GM21717 (cell line): ENCODE results near the gene SNX8.

Experiments
- ATAC-seq: cut with Tn5 transposase; IDR thresholded peaks from one replicate; pipeline ENCODE4 v1.9.1; 2021; ENCODE audit warnings: mild to moderate bottlenecking, moderate library complexity; ENCODE audit not compliant: unreplicated experiment

Gene SNX8

DNA sequence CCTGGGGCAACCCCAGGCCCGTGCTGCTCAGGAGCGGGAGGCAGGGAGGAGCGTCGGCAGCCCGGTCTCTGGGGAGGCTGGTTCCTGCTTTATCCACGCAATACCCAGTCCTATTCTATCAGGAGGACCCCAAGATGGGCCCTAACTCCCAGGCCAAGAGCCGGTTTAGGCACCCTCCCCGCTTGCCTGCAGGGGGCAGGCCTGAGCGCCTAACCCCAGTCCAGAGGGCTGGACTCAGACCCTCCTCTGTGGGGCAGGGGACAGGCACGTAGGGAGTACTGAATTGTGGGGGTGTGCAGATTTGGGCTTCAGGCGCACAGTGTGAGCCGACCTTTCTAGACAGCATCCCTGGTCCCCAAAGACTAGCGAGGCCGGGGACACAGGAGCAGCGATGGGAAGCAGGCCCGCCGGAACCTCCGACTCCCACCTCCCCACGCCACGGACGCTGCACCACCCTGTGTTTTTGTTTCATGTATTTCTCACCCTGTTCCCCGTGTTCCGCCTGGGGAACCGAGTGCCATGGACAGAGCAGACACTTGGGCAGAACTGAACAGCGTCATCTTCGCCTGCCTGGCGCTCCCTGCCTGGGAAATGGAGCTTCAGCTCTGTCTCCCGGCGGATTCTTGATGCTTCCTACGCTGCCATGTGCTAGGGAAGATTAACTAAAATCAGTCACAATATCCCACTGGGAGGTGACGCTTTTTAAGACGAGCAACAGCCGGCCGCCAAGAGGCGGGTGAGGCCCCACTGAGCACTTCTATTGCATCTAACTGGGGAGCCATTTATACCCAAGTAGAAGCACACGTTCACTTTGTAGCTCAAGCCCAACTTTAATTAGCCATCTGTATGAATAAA, 66.9 kb downstream of the SNX8 start:
- ATAC-seq = no peak

GRCh38 chr7:2245883-2246675, 68.2 kb downstream of the SNX8 start:
- no peak for ATAC-seq

DNA sequence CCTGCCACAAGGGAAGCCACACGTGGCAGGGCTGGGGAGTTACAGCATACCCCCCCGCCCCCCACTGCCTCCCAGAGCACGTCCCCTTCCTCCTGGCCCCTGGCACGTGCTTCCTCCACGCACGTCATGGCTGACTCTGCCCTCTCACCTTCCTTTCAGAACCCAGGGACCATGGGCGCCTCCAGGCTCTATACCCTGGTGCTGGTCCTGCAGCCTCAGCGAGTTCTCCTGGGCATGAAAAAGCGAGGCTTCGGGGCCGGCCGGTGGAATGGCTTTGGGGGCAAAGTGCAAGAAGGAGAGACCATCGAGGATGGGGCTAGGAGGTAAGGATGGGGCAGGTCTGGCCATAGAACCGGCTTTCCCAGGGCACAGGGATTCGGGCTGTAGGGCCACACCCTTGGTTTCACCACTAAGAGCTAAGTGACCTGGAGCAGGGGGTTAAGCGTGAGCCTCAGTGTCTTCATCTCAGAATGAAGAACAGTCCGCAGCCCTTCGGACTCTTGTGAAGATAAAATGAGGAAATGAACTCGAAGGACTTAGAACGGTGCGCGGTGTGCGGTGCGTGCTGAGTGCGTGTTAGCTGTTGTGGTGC, 69.7 kb downstream of the SNX8 start:
- no peak for ATAC-seq

GRCh38 chr7:2243458-2243857, 70.8 kb downstream of the SNX8 start:
- ATAC-seq = no peak

DNA sequence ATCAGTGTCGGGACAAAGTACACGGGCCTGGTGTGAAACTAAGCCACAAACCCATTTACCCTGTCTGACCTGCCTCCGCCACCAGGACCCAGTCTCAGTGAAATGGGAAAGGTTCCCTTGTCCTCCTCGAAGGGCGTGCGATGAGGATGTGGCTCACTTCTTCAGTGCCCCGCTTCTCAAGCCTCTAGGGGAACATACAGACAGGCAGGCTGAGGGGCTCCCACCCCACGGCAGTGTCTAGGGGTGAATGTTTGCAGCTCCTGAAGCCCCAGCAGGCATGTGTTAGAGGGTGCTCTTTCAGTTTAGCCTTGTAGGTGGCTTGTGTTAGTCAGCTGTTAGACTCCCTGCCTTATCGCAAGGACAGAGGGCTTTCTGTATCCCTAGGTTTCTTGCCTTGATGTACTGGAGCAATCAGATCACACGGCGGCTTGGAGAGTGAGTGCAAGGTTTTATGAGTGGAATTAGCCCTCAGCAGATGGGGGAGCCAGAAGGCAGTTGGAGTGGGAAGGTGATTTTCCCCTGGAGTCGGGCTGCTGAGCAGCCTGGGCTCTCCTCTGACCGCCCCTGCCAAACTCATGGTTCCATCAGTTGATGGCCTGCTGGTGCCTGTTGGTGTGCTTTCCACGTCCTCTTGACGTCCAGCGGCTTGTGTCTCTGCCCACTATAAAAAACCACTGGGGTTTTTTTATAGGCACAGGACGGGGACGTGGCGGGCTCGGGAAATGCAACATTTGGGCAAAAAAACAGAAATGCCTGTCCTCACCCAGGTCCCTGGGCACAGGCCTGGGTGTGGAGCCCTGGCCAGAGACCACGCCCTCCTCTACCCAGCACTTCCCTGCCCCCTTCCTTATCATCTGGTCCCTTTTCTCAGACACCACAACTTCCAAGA, 71.5 kb downstream of the SNX8 start:
- ATAC-seq = no peak

DNA sequence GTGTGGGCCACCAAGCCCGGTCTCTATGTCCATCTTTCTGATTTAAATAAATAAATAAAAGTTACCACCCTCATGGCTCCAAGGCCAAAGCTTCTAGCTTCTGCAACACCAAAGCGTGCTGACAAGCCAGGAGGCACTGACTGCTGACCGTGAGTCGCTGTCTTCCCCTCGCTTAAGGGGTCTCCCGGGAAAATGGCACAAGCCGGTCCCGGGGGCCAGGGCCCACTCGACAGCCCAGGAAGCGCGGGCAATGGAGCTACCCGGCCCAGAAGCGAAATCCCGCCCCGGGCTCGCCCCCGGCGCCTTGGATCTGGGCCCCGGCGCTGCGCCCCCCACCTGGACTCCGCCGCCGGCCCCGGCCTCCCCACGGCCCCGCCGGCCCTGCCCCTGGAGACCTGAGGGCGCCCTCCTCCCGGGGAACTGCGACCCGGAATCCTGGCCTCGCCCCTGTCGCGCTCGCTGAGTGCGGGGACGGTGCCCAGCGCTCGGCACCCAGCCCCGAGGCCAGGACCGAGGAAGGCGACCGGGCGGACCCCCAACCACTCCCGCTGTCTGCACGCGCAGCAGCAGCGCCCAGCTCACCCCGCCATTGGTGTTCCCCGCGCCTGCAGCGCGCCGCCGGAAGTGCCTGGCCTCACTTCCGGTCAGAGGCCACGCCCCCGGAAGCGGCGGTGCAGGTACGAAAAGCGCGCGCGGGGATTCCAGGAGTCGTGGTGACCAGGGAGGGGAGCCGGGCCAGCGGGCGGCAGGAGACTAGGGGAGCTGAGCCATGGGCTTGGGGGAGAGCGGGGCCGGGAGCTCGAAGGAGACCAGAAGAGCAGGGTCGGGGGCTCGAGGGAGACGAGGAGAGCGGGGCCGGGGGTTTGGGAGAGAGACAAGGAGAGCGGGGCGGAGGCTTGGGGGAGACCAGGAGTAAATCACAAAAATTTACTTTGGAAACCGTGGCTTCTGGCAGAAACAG, 72.4 kb downstream of the SNX8 start, which contains the start of the genes MRM2 and NUDT1:
Gene MRM2, minus strand, starts transcription at position 626 of the 961 bp plus-strand sequence. Its CDS starts 36 bp downstream, at position 590.
Gene NUDT1, plus strand, starts transcription at position 647 of the 961 bp plus-strand sequence. CDS start 2,349 bp downstream, outside the sequence.
- ATAC-seq = peak; percentile 58

GRCh38 chr7:2239242-2239641, 75.0 kb downstream of the SNX8 start:
- ATAC-seq = no peak

DNA sequence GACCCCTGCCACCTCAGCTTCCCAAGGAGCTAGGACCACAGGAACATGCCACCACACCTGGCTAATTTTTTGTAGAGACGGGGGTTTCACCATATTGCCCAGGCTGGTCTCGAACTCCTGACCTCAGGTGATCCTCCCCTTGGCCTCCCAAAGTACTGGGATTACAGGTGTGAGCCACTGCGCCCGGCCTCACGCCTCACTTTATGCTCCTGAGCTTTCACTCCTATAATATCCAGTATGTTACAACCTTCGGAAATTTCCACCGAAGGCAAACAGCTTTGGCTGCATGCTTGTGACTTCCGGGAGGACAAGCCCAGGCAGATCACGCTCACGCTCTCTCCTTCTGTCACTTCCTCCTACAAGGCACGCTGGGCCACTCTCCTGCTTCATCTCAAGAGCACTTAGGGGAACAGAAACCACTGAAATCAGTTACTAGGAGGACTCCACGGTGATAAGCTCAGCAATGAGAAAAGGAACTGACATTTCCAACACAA, 77.1 kb downstream of the SNX8 start:
- peak; percentile 64 for ATAC-seq

DNA sequence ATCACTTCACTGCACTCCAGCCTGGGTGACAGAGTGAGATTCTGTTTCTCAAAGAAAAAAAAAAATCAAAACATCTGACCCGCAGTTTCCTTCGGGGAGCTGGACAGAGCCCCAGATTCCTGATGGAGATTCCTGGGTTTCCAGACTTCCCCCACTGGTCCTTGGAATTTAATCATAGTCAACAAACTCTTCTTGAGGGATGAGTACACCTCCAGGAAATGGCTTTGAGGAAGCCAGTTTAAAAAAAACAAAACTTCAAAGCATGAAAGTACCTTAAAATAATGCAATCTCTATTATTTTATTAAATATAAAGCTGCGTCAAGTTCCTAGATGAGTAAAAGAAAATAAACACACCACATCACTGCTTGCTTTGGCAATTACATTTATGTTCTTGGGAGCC, 80.3 kb downstream of the SNX8 start:
- no peak for ATAC-seq

DNA sequence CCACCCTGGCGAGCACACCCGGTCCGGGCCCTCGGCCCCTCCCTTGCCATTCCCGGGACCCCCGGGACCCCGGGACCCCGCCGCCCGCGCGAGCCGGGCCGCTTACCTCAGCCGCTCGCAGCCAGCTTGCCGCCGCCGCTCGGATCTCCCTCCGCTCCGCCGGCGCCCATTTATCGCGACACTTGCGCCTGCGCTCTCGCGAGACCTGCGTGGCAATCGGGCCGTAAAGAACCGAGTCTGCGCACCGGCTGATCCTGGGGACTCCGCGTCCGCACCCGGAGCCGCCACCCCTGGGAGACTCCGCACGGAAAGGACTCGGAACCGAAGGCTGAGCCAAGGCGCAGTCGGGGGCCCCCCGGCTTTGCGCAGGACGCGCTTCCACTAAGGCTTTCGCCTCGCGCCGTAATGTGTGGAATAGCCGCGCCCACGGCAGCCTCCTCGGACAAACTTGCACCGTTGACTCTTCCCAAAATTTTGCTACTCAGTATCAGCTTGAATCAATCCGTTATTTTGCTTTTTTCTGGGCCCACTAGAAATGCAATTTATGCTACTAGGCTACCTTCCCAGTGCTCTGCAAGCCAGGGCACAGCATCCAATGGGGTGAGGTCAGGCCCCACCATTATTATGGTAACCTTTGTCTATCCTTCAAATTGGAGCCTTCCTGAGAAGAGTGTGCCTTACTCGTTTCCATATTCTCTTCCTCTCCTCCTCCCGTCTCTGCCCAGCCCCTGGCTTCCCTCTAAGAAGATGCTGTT, 81.3 kb downstream of the SNX8 start, which contains the start of gene MAD1L1:
Gene MAD1L1, minus strand, starts transcription at position 180 of the 755 bp plus-strand sequence. CDS start 2,812 bp downstream, outside the sequence.
- peak; percentile 63 for ATAC-seq

- peak; percentile 22 for ATAC-seq
Observed at GRCh38 chr7:2231992-2232765, 82.1 kb downstream of the SNX8 start.

GRCh38 chr7:2230882-2231281, 83.4 kb downstream of the SNX8 start:
- ATAC-seq = no peak

DNA sequence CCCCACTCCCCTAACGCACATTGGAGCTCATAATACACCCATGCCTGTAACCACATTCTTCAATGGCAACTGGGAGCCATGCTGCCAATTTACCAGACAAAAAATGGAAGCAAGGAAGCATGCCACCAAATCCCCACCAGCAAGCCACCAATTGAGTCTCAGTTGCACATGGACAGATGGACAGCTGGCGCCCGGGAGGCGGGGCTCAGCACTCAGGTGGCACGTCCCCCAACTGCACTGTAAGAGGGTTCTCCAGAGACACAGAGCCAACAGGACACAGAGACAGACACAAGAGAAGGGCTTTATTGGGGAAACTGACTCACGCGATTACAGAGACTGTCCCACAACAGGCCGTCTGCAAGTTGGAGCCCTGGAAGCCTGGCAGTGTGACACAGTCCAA, 84.0 kb downstream of the SNX8 start:
- ATAC-seq = no peak

- ATAC-seq = no peak
Observed at GRCh38 chr7:2229467-2229866, 84.8 kb downstream of the SNX8 start.

GRCh38 chr7:2228921-2229320, 85.3 kb downstream of the SNX8 start:
- no peak for ATAC-seq

- ATAC-seq = no peak
Observed at GRCh38 chr7:2227699-2228098, 86.5 kb downstream of the SNX8 start.

- ATAC-seq = no peak
Observed at GRCh38 chr7:2225830-2226229, 88.4 kb downstream of the SNX8 start.
